Sigmoid colon (tissue), 4 donors: ENCODE data around the gene SLC39A7.
A peak's percentile ranks its signal among the peaks of the same experiment; 100 is the strongest.

Source experiments
- CTCF ChIP-seq, 4 experiments: fragments of 450-650 bp in 3 of 4; fragments of 200-600 bp in 1 of 4; IDR thresholded peaks; one replicate each; pipeline ENCODE4 v1.5.1; 2016 to 2019; ENCODE audit warnings: antibody characterized with exemption in 4 of 4, mild to moderate bottlenecking in 3 of 4, moderate library complexity in 2 of 4
- EP300 ChIP-seq, 4 donors: sonication (generic); formaldehyde crosslinking; IDR thresholded peaks; one replicate each; pipeline ENCODE4 v1.6.1; 2017; ENCODE audit warnings: antibody characterized with exemption in 4 of 4
- POLR2A ChIP-seq, 2 donors: fragments of 450-650 bp; IDR thresholded peaks; one replicate each; pipeline ENCODE4 v1.6.1; 2016; ENCODE audit warnings: antibody characterized with exemption in 2 of 2, mild to moderate bottlenecking in 2 of 2, moderate library complexity in 2 of 2

- TF ChIP-seq POLR2A (IDR thresholded peaks at IDR 0.05), result no peak
- TF ChIP-seq CTCF (IDR thresholded peaks at IDR 0.05), result peak; percentile 49 to 65 (median 52)
- TF ChIP-seq EP300 (IDR thresholded peaks at IDR 0.05), result no peak
Observed at GRCh38 chr6:33197431-33198048, 3.1 kb upstream of the SLC39A7 start.
